GM23338 (cell line): ENCODE results near the gene ARID1B. TPM values are rescaled to one million over a fixed set of nuclear protein-coding genes. Genes with fewer than 3 reads are reported as not detected.

Experiments used
- ATAC-seq: fragments of 200-7000 bp; cut with Tn5 transposase; 3 replicates; pipeline ENCODE4 v1.9.1; 2020
- DNase-seq: peaks from one replicate; pipeline ENCODE4 v3.0.0-alpha.2; 2015; ENCODE audit warnings: low spot score
- H2AFZ ChIP-seq: fragments of 200-600 bp; sonication (generic); 2 replicates; pipeline ENCODE4 v1.8.0; 2016; ENCODE audit warnings: antibody characterized with exemption, mild to moderate bottlenecking, moderate library complexity
- H3F3A ChIP-seq: fragments of 200-600 bp; sonication (generic); replicated peaks from 2 replicates; pipeline ENCODE4 v1.8.0; 2017; ENCODE audit warnings: antibody characterized with exemption, mixed run types, low read depth
- H3K27ac ChIP-seq: fragments of 200-600 bp; sonication (generic); 2 replicates; pipeline ENCODE4 v1.6.1; 2016; ENCODE audit warnings: low read depth
- H3K27me3 ChIP-seq: fragments of 200-600 bp; sonication (generic); 2 replicates; pipeline ENCODE4 v1.8.0; 2016; ENCODE audit warnings: mild to moderate bottlenecking, mixed run types, moderate library complexity; ENCODE audit not compliant: insufficient read depth
- H3K36me3 ChIP-seq: fragments of 200-600 bp; sonication (generic); 2 replicates; pipeline ENCODE4 v1.8.0; 2016; ENCODE audit warnings: mild to moderate bottlenecking; ENCODE audit not compliant: insufficient read depth
- H3K4me1 ChIP-seq: fragments of 200-600 bp; sonication (generic); 2 replicates; pipeline ENCODE4 v1.8.0; 2016; ENCODE audit warnings: mild to moderate bottlenecking, moderate library complexity; ENCODE audit not compliant: insufficient read depth
- H3K4me2 ChIP-seq: fragments of 200-600 bp; sonication (generic); 2 replicates; pipeline ENCODE4 v1.7.1; 2017; ENCODE audit warnings: mixed run types
- H3K4me3 ChIP-seq: fragments of 200-600 bp; sonication (generic); 2 replicates; pipeline ENCODE4 v1.6.1; 2016; ENCODE audit warnings: mixed run types
- H3K79me2 ChIP-seq: fragments of 200-600 bp; sonication (generic); replicated peaks from 2 replicates; pipeline ENCODE4 v1.8.0; 2017; ENCODE audit warnings: mild to moderate bottlenecking; ENCODE audit not compliant: insufficient read depth
- H3K9me2 ChIP-seq: fragments of 200-600 bp; sonication (generic); 2 replicates; pipeline ENCODE4 v1.8.0; 2017; ENCODE audit not compliant: insufficient read depth
- H4K20me1 ChIP-seq: fragments of 200-600 bp; sonication (generic); replicated peaks from 2 replicates; pipeline ENCODE4 v1.8.0; 2017; ENCODE audit warnings: mild to moderate bottlenecking; ENCODE audit not compliant: insufficient read depth
- H3K27ac Mint-ChIP-seq: 2 replicates; pipeline ENCODE4 v1.8.0; 2020; ENCODE audit warnings: inconsistent platforms, mild to moderate bottlenecking, moderate library complexity, mixed read lengths
- H3K27me3 Mint-ChIP-seq: 3 replicates; pipeline ENCODE4 v1.8.0; 2022; ENCODE audit warnings: low read depth, mild to moderate bottlenecking, moderate library complexity, mixed read lengths, inconsistent platforms; ENCODE audit not compliant: insufficient read depth, poor library complexity
- H3K36me3 Mint-ChIP-seq: 3 replicates; pipeline ENCODE4 v1.8.0; 2021; ENCODE audit warnings: low read depth, mild to moderate bottlenecking, inconsistent platforms, moderate library complexity, mixed read lengths
- H3K4me1 Mint-ChIP-seq: 3 replicates; pipeline ENCODE4 v1.8.0; 2020; ENCODE audit warnings: mild to moderate bottlenecking, inconsistent platforms, mixed read lengths
- H3K4me3 Mint-ChIP-seq: 3 replicates; pipeline ENCODE4 v1.8.0; 2021; ENCODE audit warnings: moderate library complexity, mild to moderate bottlenecking, inconsistent platforms, mixed read lengths
- H3K9me3 Mint-ChIP-seq: 3 replicates; pipeline ENCODE4 v1.8.0; 2020; ENCODE audit warnings: moderate library complexity, mild to moderate bottlenecking, inconsistent platforms, mixed read lengths
- CREB1 ChIP-seq: fragments of 250-450 bp; sonication (Bioruptor Pico); IDR thresholded peaks from 2 replicates; pipeline ENCODE4 v1.5.0; 2020; ENCODE audit warnings: low read depth, mild to moderate bottlenecking, moderate library complexity
- EZH2 ChIP-seq: fragments of 200-600 bp; sonication (generic); IDR thresholded peaks from one replicate; pipeline ENCODE4 v1.8.0; 2017; ENCODE audit warnings: antibody characterized with exemption, mild to moderate bottlenecking, low read depth; ENCODE audit not compliant: unreplicated experiment
- JUNB ChIP-seq: IDR thresholded peaks from one replicate; pipeline ENCODE4 v1.6.1; 2016; ENCODE audit warnings: antibody characterized with exemption; ENCODE audit not compliant: unreplicated experiment
- NANOG ChIP-seq: IDR thresholded peaks from 2 replicates; pipeline ENCODE4 v1.6.1; 2016; ENCODE audit warnings: antibody characterized with exemption, borderline replicate concordance
- POLR2AphosphoS5 ChIP-seq: IDR thresholded peaks from 2 replicates; pipeline ENCODE4 v1.6.1; 2016; ENCODE audit warnings: antibody characterized with exemption, low read depth
- STAT1 ChIP-seq: IDR thresholded peaks from one replicate; pipeline ENCODE4 v1.6.1; 2016; ENCODE audit warnings: antibody characterized with exemption; ENCODE audit not compliant: unreplicated experiment
- ZNF114 ChIP-seq: fragments of 250-450 bp; sonication (Bioruptor Pico); IDR thresholded peaks from 2 replicates; pipeline ENCODE4 v1.5.0; 2020; ENCODE audit warnings: mild to moderate bottlenecking, moderate library complexity
- ZNF331 ChIP-seq: fragments of 250-450 bp; sonication (Bioruptor Pico); IDR thresholded peaks from 2 replicates; pipeline ENCODE4 v1.5.0; 2020; ENCODE audit warnings: low read depth, mild to moderate bottlenecking, moderate library complexity
- polyA plus RNA-seq: library from polyadenylated mRNA; unstranded; fragments of >200 nt; fragmentation: Nextera tagmentation; extraction: Ambion mirVana; gene quantifications from 2 replicates; pipeline ENCODE4 v1.2.1, GENCODE V29; 2016
- total RNA-seq: library from RNA; depleted of rRNA; stranded (reverse); fragments of >200 nt; shearing (Covaris generic); gene quantifications from 2 replicates; pipeline ENCODE4 v1.2.3, GENCODE V29; 2014
- TF ChIP-seq, protein P1 (sequence below): IDR thresholded peaks from one replicate; pipeline ENCODE4 v1.6.1; 2018; ENCODE audit warnings: antibody characterized with exemption; ENCODE audit not compliant: unreplicated experiment
- TF ChIP-seq, protein P2 (sequence below), 2 experiments: fragments of 200-600 bp in 1 of 2; sonication (generic) in 1 of 2; conservative IDR thresholded peaks; 2 replicates each; pipeline versions ENCODE4 v1.5.1 to v1.6.1; 2016 to 2017; ENCODE audit warnings: antibody characterized with exemption in 2 of 2, low read depth in 2 of 2, mild to moderate bottlenecking in 2 of 2, moderate library complexity in 1 of 2
- TF ChIP-seq, protein P3 (sequence below): IDR thresholded peaks from 2 replicates; pipeline ENCODE4 v1.6.1; 2016; ENCODE audit warnings: antibody characterized with exemption

Gene ARID1B
- total and polyA plus RNA-seq, 2 experiments from 2014 or later: 59.3 to 72.2 TPM

DNA sequence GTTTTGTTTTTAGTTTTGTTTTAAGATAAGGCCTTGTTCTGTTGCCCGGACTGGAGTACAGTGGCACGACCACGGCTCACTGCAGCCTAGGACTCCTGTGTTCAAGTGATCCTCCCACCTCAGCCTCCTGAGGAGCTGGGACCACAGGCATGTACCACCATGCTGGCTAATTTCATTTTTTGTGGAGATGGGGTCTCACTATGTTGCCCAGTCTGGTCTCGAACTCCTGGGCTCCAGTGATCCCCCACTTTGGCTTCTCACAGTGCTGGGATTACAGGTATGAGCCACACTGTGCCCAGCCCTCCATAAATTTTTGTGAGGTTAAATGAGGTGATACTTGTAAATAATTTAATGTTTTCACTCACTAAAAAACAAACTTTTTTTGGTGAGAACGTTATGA, 76.6 kb downstream of the ARID1B start:
- Histone ChIP-seq H3K4me2 (no peak overlapping the region), H3K27me3 (no peaks in the 10 kb centered on the region), H4K20me1 (no peaks in the 10 kb centered on the region; the same call in 1 of the 2 replicates), H2AFZ (no peak overlapping the region), H3K4me1 (peaks cover 62% of the 10 kb centered on the region), H3K9me2 (no peaks in the 10 kb centered on the region), H3K79me2 (peaks cover 93% of the 10 kb centered on the region), H3K4me3 (no peak overlapping the region), H3F3A (no peaks in the 10 kb centered on the region), H3K36me3 (no peaks in the 10 kb centered on the region), H3K27ac (no peak overlapping the region)
- DNase-seq (no peak), ATAC-seq (no peak)
- H3K9me3 Mint-ChIP-seq: no peaks in the 10 kb centered on the region
- H3K4me1 Mint-ChIP-seq: peaks cover 76% of the 10 kb centered on the region
- TF ChIP-seq ZNF114 (CRISPR knock-in tag): no peak
- TF ChIP-seq STAT1: no peak
- no peak for TF ChIP-seq JUNB
- TF ChIP-seq ZNF331 (CRISPR knock-in tag): no peak
- TF ChIP-seq, protein P1, sequence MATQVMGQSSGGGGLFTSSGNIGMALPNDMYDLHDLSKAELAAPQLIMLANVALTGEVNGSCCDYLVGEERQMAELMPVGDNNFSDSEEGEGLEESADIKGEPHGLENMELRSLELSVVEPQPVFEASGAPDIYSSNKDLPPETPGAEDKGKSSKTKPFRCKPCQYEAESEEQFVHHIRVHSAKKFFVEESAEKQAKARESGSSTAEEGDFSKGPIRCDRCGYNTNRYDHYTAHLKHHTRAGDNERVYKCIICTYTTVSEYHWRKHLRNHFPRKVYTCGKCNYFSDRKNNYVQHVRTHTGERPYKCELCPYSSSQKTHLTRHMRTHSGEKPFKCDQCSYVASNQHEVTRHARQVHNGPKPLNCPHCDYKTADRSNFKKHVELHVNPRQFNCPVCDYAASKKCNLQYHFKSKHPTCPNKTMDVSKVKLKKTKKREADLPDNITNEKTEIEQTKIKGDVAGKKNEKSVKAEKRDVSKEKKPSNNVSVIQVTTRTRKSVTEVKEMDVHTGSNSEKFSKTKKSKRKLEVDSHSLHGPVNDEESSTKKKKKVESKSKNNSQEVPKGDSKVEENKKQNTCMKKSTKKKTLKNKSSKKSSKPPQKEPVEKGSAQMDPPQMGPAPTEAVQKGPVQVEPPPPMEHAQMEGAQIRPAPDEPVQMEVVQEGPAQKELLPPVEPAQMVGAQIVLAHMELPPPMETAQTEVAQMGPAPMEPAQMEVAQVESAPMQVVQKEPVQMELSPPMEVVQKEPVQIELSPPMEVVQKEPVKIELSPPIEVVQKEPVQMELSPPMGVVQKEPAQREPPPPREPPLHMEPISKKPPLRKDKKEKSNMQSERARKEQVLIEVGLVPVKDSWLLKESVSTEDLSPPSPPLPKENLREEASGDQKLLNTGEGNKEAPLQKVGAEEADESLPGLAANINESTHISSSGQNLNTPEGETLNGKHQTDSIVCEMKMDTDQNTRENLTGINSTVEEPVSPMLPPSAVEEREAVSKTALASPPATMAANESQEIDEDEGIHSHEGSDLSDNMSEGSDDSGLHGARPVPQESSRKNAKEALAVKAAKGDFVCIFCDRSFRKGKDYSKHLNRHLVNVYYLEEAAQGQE: no peak
- TF ChIP-seq POLR2AphosphoS5: no peak
- TF ChIP-seq CREB1 (CRISPR knock-in tag): no peak
- TF ChIP-seq NANOG: no peak
- TF ChIP-seq, protein P2, sequence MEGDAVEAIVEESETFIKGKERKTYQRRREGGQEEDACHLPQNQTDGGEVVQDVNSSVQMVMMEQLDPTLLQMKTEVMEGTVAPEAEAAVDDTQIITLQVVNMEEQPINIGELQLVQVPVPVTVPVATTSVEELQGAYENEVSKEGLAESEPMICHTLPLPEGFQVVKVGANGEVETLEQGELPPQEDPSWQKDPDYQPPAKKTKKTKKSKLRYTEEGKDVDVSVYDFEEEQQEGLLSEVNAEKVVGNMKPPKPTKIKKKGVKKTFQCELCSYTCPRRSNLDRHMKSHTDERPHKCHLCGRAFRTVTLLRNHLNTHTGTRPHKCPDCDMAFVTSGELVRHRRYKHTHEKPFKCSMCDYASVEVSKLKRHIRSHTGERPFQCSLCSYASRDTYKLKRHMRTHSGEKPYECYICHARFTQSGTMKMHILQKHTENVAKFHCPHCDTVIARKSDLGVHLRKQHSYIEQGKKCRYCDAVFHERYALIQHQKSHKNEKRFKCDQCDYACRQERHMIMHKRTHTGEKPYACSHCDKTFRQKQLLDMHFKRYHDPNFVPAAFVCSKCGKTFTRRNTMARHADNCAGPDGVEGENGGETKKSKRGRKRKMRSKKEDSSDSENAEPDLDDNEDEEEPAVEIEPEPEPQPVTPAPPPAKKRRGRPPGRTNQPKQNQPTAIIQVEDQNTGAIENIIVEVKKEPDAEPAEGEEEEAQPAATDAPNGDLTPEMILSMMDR (conservative IDR thresholded peaks at IDR 0.05; ENCODE audit: low read depth in 2 of 2): no peak
- TF ChIP-seq EZH2: no peak
- TF ChIP-seq, protein P3, sequence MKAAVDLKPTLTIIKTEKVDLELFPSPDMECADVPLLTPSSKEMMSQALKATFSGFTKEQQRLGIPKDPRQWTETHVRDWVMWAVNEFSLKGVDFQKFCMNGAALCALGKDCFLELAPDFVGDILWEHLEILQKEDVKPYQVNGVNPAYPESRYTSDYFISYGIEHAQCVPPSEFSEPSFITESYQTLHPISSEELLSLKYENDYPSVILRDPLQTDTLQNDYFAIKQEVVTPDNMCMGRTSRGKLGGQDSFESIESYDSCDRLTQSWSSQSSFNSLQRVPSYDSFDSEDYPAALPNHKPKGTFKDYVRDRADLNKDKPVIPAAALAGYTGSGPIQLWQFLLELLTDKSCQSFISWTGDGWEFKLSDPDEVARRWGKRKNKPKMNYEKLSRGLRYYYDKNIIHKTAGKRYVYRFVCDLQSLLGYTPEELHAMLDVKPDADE: no peak
- no peaks in the 10 kb centered on the region for H3K27me3 Mint-ChIP-seq
- no peaks in the 10 kb centered on the region for H3K36me3 Mint-ChIP-seq
- H3K27ac Mint-ChIP-seq: peak overlapping the region; percentile 86
- H3K4me3 Mint-ChIP-seq: no peak overlapping the region
